Measurements from ENCODE around the gene RAPGEF2.

GRCh38 chr4:159079074-159079473, 23.8 kb upstream of the RAPGEF2 start:
- TF ChIP-seq, protein P1, sequence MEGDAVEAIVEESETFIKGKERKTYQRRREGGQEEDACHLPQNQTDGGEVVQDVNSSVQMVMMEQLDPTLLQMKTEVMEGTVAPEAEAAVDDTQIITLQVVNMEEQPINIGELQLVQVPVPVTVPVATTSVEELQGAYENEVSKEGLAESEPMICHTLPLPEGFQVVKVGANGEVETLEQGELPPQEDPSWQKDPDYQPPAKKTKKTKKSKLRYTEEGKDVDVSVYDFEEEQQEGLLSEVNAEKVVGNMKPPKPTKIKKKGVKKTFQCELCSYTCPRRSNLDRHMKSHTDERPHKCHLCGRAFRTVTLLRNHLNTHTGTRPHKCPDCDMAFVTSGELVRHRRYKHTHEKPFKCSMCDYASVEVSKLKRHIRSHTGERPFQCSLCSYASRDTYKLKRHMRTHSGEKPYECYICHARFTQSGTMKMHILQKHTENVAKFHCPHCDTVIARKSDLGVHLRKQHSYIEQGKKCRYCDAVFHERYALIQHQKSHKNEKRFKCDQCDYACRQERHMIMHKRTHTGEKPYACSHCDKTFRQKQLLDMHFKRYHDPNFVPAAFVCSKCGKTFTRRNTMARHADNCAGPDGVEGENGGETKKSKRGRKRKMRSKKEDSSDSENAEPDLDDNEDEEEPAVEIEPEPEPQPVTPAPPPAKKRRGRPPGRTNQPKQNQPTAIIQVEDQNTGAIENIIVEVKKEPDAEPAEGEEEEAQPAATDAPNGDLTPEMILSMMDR (IDR thresholded peaks at IDR 0.05): no peak
- TF ChIP-seq POLR2AphosphoS5 (IDR thresholded peaks at IDR 0.05; ENCODE audit: insufficient read depth in 1 of 2, low read depth in 1 of 2): no peak
- TF ChIP-seq POLR2A (IDR thresholded peaks at IDR 0.05): no peak
